ENCODE results near the gene TCF20.

Gene TCF20

DNA sequence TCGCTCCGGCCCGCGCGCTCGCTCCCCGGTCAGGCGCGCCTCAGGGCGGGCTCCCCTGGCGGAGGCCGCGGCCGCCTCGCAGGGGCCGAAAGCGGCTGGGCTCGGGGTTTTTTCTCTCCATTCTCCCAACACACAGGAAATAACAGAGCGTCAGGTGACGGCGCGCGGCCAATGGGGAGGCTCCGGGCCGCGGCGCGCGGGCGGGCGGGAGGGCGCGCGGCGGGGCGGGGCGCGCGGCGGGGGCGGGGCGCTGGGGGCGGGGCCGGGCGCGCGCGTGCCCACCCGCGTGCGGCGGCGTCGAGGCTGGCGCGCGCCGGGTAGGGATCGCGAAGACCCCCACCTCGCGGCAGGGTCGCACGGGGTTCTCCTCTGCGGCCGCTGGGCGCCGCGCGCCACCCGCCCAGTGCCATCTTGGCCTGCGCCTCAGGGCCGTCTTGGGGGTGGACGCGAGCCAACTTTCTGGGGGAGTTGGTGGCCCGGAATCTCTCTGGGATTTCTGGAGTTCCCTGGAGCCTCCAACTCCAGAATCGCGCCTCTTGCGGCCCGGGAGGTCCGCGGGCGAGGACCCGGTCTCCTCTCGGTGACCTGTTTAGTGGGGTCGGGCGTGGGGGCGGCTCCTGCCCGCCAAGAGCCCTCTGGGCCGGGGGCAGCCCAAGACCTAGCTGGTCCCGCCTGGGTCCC, at the start of gene TCF20:
TCF20 (minus strand) TSS at position 144 of the 681 bp plus-strand sequence. CDS start 55,348 bp downstream, outside the sequence.
- DNase-seq (ENCODE audit: low spot score in 2 of 2) (peak; percentile 49 to 70), ATAC-seq (ENCODE audit: low read depth) (peak; percentile 88)
- H3K27me3 Mint-ChIP-seq: no peaks in the 10 kb centered on the region

DNA sequence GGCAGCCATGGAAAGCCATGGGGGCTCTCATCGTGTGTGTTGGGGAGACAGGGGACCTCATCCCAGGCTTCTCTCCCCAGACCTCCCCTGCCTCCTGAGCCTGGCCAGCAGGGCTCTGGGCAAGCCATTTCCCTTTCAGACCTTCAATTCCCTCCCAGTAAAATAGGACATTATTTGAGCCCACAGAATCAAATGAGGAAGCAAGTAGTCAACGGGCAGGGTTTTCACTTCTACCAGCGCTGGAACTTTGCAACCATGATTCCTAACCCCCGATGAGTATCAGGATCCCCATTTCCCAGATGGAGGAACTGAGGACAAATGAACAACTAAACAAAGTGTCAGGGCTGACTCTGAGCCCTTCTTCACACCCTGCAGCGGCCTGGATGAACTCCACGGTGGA, 48.9 kb upstream of the TCF20 start:
- Mint-ChIP-seq H3K4me1 (peaks cover 13% of the 10 kb centered on the region), H3K9me3 (peaks cover 2% of the 10 kb centered on the region), H3K36me3 (no peaks in the 10 kb centered on the region), H3K27ac (no peak overlapping the region), H3K27me3 (peaks cover 21% of the 10 kb centered on the region), H3K4me3 (no peak overlapping the region)
- DNase-seq (ENCODE audit: low spot score in 2 of 2) (no peak), ATAC-seq (ENCODE audit: low read depth) (no peak)

More for the DNA sequence above, at the start of gene TCF20:
- H3K9me3 Mint-ChIP-seq: no peaks in the 10 kb centered on the region
- H3K27ac Mint-ChIP-seq: peak within 1 kb of the TSS; percentile 79
- no peaks in the 10 kb centered on the region for H3K36me3 Mint-ChIP-seq
- peak within 1 kb of the TSS; percentile 84 for H3K4me3 Mint-ChIP-seq
- peaks cover 14% of the 10 kb centered on the region for H3K4me1 Mint-ChIP-seq

DNA sequence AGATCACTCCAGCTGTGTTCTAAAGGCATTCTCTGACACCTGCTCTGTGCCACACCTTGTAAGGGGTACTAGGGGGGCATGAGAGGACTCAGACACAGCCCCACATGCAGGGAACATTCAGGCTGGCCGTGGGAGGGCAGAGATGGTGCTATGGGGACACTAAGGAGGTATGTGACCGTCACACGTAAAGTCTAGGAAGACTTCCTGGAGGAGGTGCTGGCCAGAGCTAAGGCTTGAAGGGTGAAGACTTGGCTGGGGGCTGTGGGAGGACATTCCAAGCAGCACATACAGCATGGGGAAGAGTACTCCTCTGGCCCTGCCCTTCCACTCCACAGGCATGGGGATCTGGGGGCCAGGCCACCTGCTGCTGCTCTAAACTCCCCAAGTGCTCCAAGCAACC, 48.5 kb upstream of the TCF20 start:
- Mint-ChIP-seq H3K4me1 (peaks cover 13% of the 10 kb centered on the region), H3K9me3 (peaks cover under 1% of the 10 kb centered on the region), H3K27me3 (peaks cover 21% of the 10 kb centered on the region), H3K4me3 (no peak overlapping the region), H3K27ac (no peak overlapping the region), H3K36me3 (no peaks in the 10 kb centered on the region)
- ATAC-seq (ENCODE audit: low read depth) (no peak), DNase-seq (ENCODE audit: low spot score in 2 of 2) (no peak)

DNA sequence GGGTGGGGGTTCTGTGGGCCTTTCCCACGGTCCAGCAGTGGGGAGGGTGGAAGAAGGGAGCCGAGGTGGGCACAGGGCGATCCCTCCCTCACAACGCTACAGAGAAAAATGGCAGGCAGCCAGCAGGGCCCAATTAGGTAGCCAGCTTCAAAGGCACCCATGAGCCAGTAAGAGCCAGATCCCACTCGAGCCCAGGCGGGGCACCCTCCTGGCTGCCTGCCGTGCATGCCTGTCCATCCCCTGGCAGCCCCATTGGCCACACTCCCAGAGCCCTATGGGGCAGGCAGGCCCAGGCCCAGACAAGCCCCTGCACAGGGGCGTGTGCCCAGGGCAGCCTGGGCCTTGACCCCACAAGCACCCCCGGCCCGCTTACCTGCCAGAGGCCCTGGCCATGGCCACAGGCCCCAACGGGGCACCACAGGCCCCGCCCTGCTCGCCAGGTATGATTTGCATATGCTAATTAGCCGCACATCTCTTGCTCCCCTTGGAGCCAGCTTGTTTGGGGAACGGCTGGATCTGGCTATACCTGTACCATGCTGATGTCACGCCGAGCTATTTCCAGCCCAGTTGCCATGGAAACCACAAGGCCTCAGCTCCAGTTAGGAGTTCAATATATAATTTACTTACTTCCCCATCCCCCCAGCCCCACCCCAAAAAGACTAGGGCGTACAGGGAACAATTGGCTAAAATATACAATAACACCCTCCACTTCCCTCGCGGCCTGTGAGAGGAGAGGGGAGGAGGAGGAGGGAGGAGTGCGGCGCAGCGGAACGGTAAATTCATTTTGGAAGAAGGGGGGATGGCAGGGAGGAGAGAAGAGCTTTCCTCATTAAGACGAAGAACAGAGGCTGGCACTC, 47.5 kb upstream of the TCF20 start:
- Mint-ChIP-seq H3K4me1 (peaks cover 15% of the 10 kb centered on the region), H3K9me3 (no peaks in the 10 kb centered on the region), H3K4me3 (no peak overlapping the region), H3K27me3 (peaks cover 26% of the 10 kb centered on the region), H3K36me3 (no peaks in the 10 kb centered on the region), H3K27ac (no peak overlapping the region)
- ATAC-seq (ENCODE audit: low read depth) (no peak), DNase-seq (ENCODE audit: low spot score in 2 of 2) (no peak)

DNA sequence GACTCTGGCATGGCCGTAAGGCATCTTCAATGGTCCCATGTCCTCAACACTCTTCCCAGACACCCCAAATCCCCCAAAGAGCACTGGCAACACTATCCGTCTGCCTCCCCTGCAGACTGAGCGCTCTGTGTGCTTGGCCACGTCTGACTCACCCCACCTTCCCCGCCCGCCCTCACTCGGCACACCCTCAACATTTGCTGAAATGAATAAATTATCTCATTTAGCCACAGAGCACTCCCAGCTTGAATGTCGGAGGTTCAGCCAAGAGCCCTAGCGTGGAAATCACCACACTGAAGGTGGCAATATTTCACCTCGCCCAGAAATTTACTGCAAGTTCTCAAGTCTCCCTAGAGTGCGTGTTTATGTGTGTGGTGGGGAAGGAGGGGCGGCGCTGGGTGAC, 46.6 kb upstream of the TCF20 start:
- no peaks in the 10 kb centered on the region for H3K36me3 Mint-ChIP-seq
- peaks cover 15% of the 10 kb centered on the region for H3K4me1 Mint-ChIP-seq
- H3K27ac Mint-ChIP-seq: no peak overlapping the region
- ATAC-seq (ENCODE audit: low read depth) (peak; percentile 80), DNase-seq (ENCODE audit: low spot score in 2 of 2) (no peak)
- peaks cover 30% of the 10 kb centered on the region for H3K27me3 Mint-ChIP-seq
- peak overlapping the region; percentile 65 for H3K4me3 Mint-ChIP-seq
- H3K9me3 Mint-ChIP-seq: no peaks in the 10 kb centered on the region

DNA sequence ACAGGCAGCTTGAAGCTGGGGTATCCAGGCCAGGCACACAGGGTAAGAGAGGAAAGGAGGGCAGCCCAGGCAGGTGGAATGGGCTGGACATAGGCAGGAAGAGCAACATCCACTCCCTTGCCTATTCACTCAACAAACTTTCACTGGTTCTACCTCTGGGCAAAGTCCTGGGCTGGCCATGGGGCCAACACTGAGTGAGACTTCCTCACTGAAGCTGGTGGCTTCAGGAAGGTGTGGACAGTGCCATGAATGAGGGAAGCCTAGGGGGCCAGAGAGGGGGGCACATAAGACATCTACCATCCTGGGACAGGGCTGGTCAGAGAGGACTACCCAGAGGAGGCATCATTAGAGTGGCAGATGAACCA, 44.9 kb upstream of the TCF20 start:
- peaks cover 15% of the 10 kb centered on the region for H3K4me1 Mint-ChIP-seq
- H3K27me3 Mint-ChIP-seq: peaks cover 34% of the 10 kb centered on the region
- no peaks in the 10 kb centered on the region for H3K9me3 Mint-ChIP-seq
- H3K36me3 Mint-ChIP-seq: no peaks in the 10 kb centered on the region
- H3K27ac Mint-ChIP-seq: no peak overlapping the region
- DNase-seq (ENCODE audit: low spot score in 2 of 2): no peak
- H3K4me3 Mint-ChIP-seq: no peak overlapping the region
- no peak for ATAC-seq (ENCODE audit: low read depth)

DNA sequence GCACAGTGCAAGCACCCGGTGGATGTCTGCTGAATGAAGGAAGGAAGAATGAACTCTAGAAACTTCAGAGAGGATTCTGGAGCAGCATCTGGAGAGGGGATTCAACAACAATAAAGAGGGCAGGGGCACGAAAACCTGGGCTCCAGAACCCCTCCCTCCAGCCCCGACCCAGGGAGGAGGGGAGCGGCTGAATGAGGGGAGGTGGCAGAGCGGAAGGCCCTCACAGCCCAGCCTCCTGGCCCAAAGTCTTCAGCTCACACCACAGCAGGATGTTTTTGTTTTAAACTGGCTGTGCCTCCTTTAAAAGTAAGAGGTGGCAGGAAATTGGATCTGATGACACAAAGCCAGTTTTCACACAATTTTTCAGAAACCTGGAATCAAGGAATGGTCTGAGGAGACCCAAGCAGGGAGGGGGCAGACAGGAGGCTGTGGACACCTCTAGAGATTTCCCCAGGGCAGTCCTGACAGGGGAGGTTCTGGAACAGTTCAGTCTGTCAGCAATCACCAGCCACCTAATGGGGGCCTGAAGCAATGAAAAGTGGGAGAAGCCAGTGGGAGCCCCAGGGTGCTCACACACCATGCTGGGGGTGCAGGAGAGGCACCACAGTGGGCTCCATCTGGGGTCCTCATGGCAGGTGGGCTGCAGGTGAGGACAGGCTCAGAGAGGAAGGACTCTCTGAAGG, 44.4 kb upstream of the TCF20 start:
- ATAC-seq (ENCODE audit: low read depth): no peak
- no peaks in the 10 kb centered on the region for H3K9me3 Mint-ChIP-seq
- H3K36me3 Mint-ChIP-seq: no peaks in the 10 kb centered on the region
- no peak for DNase-seq (ENCODE audit: low spot score in 2 of 2)
- peaks cover 13% of the 10 kb centered on the region for H3K4me1 Mint-ChIP-seq
- peaks cover 31% of the 10 kb centered on the region for H3K27me3 Mint-ChIP-seq
- H3K4me3 Mint-ChIP-seq: no peak overlapping the region
- H3K27ac Mint-ChIP-seq: no peak overlapping the region

DNA sequence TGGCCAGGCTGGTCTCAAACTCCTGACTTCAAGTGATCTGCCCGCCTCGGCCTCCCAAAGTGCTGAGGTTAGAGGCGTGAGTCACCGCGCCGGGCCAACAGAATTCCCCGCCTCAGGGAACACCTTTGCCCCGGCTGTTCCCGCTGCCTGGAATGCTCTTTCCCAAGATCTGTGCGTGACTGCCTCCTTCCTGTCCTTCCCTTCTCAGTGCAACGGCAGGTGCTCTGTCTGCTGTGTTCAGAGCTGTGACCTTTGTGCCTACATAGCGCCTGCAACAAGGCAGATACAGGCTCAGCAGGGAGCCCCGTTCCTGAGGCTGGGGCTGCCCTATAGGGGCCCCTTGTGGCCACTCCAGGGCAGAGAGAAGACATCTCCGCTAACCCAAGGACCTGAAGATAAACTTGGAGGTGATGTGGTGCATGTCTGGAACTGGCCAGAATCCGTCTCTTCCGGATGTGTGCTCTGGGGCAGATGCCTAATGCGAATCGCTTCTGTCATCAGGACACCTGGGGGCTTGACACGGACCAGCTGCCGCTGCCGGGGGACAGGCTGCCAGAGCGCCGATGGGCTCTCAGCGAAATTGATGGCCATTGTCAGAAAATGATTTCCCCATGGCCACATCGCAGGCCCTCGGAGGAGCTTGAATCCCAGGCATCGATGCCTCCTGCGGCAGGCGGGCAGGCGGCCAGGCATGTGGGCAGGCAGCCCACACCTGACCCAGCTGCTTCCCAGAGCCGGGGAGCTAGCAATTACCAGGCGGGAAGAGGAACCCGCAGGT, 43.5 kb upstream of the TCF20 start:
- no peaks in the 10 kb centered on the region for H3K9me3 Mint-ChIP-seq
- no peaks in the 10 kb centered on the region for H3K36me3 Mint-ChIP-seq
- H3K27ac Mint-ChIP-seq: no peak overlapping the region
- H3K27me3 Mint-ChIP-seq: peaks cover 31% of the 10 kb centered on the region
- DNase-seq (ENCODE audit: low spot score in 2 of 2) (no peak), ATAC-seq (ENCODE audit: low read depth) (peak; percentile 74)
- H3K4me1 Mint-ChIP-seq: peaks cover 13% of the 10 kb centered on the region
- H3K4me3 Mint-ChIP-seq: no peak overlapping the region

DNA sequence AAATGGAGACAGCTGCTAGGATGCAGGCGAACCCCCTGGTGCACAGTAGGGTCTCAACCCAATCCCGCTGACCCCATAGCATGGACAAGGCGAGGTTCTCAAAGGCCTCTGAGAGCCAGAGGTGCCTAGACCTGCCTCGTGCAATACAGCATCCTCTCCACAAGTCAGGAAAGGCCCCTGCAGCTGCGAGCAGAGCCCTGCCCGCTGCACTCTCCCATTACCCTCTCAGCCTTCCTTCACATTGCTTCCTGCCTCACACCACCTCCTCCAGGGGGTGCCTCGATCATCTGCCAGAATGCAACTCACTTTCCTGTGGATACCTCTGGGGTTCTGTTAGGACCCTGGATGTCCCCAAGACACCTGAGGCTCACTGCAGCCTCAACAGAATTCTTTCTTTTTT, 42.8 kb upstream of the TCF20 start:
- Mint-ChIP-seq H3K4me3 (no peak overlapping the region), H3K4me1 (peaks cover 13% of the 10 kb centered on the region), H3K9me3 (no peaks in the 10 kb centered on the region), H3K27ac (no peak overlapping the region), H3K36me3 (no peaks in the 10 kb centered on the region), H3K27me3 (peaks cover 28% of the 10 kb centered on the region)
- DNase-seq (ENCODE audit: low spot score in 2 of 2) (no peak), ATAC-seq (ENCODE audit: low read depth) (no peak)

DNA sequence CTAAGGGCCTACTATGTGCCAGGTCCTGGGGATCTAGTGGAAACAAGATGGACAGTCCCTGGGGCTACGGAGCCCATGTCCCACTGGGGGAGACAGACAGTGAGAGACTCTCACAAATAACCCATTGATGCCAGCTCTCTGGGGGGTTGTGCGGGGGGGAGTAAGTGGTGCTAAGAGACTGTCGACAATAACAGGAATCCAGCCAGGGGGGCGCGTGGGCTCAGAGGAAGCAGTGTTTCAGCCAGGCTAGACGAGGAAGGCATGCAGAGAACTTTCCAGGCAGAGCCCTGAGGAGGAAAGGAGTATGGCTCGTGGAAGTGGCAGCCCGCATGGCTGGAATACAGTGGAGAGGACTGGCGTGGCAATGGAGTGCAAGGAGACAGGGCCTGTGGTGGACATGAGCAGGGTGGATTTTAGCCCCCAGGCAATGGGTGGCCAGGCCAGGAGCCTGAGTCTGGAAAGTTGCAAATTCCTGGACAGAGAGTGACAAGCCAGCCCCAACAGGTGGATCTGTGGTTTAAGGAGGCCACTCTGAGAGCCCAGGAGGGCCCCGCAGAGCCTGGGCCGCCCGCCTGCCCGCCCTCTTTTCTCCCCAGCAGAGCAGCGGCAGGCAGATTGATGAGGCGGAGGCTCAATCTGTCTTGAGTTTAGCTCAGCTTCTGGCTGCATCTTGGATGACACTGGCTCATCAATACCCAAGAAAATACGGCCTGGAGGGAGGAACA, 40.0 kb upstream of the TCF20 start:
- H3K9me3 Mint-ChIP-seq: no peaks in the 10 kb centered on the region
- H3K4me3 Mint-ChIP-seq: no peak overlapping the region
- peaks cover 2% of the 10 kb centered on the region for H3K4me1 Mint-ChIP-seq
- peaks cover 18% of the 10 kb centered on the region for H3K27me3 Mint-ChIP-seq
- DNase-seq (ENCODE audit: low spot score in 2 of 2) (no peak), ATAC-seq (ENCODE audit: low read depth) (no peak)
- H3K36me3 Mint-ChIP-seq: no peaks in the 10 kb centered on the region
- H3K27ac Mint-ChIP-seq: no peak overlapping the region

DNA sequence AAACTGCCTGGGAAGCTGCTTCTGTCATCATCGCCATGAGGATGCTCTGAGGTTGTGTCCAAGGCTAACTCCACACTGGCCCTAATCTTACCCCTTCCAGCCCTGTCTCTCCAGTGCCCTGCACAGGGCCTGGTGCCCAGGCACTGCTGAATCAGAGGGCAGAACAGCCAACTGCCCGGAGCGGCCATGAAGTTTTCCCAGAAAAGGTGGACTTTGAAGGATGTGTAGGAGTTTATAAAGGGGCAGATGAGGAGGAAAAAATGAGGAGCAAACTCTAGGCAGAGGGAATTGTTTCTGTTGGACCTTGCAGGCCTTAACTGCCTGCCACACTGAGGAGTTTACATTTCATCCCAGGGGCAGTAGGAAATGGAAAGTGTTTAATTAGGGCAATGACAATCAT, 39.4 kb upstream of the TCF20 start:
- H3K27me3 Mint-ChIP-seq: peaks cover 17% of the 10 kb centered on the region
- H3K9me3 Mint-ChIP-seq: no peaks in the 10 kb centered on the region
- DNase-seq (ENCODE audit: low spot score in 2 of 2) (no peak), ATAC-seq (ENCODE audit: low read depth) (no peak)
- peaks cover 2% of the 10 kb centered on the region for H3K4me1 Mint-ChIP-seq
- no peak overlapping the region for H3K4me3 Mint-ChIP-seq
- H3K27ac Mint-ChIP-seq: no peak overlapping the region
- no peaks in the 10 kb centered on the region for H3K36me3 Mint-ChIP-seq

DNA sequence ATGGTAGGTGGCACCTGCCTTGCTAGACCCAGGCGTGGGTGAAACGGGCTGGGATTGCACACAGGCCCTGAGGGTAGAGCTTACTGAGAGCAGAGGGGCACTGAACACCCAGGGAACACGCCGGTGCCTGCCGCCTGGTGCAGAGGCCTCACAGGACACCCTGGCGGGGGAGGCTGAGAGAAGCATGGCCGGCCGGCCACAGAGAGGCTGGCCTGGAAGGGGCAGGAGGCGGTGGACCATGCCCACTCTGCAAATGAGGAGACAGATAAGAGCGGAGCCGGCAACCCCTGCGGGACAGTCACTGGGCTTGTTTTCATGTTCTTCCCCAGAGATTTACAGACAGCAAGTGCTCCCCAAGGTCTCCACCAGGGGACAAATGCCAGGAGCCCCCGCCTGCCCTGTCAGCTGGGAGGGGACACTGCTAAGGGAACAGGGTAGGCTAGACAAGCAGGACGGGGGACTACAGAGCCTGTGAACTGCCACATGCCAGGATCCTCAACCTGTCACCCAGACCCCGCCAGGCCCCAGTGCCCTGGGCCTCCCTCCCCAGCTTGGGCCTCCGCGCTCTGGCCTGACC, 38.5 kb upstream of the TCF20 start:
- peaks cover 17% of the 10 kb centered on the region for H3K27me3 Mint-ChIP-seq
- ATAC-seq (ENCODE audit: low read depth): no peak
- no peak overlapping the region for H3K27ac Mint-ChIP-seq
- DNase-seq (ENCODE audit: low spot score in 2 of 2): no peak
- H3K4me3 Mint-ChIP-seq: no peak overlapping the region
- no peaks in the 10 kb centered on the region for H3K36me3 Mint-ChIP-seq
- peaks cover 2% of the 10 kb centered on the region for H3K4me1 Mint-ChIP-seq
- no peaks in the 10 kb centered on the region for H3K9me3 Mint-ChIP-seq

All from memory B cell (primary cell).